Activated naive CD4-positive, alpha-beta T cell treated with Interleukin-2 at 50 U/mL for 16 hours (primary cell): Measurements from ENCODE around the gene UTS2R.
A peak's percentile ranks its signal among the peaks of the same experiment; 100 is the strongest.
"Not testable (repeated sequence)": the region's sequence is repeated elsewhere in the genome, so short reads cannot be mapped to it uniquely, and the experiment has no call there.

Experiments
- DNase-seq: peaks from one replicate; pipeline ENCODE4 v3.0.0-alpha.2; 2020

The UTS2R gene

DNA sequence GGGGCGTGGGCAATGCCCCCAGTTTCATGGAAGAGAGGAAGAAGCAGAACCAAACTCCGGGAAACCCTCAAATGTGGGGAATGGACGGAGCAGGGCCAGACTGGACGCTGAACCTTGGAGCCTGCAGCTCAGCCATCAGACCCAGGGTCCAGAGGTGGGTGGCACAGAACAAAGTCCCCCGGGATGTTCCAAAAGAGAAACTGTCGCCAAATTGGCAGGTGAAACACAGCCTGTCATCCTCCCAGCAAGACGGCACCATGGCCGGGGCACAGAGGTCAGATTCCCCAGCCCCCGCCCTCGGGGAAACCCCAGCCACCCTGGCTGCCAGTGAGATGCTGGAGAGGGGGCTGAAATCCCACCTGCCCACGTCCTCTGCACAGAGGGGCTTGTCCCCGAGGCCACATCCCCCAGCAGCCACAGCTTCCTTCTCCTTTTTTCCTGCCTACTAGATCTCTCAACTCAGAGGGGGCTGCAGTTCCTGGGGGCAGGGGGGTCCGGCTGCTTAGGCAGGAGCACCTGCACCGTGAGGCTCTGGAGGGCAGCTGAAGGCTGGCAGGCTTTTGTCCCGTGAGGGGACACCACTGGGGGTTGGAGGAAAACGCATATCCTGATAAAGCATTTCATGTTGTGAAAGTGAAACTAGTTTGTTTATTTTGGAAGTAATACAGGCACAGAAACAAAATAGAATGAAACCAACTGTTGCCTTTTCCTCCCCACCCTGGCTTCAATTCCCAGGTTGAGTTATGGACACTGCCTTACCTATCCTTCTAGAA is 36.8 kb upstream of the UTS2R start:
- peak; percentile 17 for DNase-seq

DNA sequence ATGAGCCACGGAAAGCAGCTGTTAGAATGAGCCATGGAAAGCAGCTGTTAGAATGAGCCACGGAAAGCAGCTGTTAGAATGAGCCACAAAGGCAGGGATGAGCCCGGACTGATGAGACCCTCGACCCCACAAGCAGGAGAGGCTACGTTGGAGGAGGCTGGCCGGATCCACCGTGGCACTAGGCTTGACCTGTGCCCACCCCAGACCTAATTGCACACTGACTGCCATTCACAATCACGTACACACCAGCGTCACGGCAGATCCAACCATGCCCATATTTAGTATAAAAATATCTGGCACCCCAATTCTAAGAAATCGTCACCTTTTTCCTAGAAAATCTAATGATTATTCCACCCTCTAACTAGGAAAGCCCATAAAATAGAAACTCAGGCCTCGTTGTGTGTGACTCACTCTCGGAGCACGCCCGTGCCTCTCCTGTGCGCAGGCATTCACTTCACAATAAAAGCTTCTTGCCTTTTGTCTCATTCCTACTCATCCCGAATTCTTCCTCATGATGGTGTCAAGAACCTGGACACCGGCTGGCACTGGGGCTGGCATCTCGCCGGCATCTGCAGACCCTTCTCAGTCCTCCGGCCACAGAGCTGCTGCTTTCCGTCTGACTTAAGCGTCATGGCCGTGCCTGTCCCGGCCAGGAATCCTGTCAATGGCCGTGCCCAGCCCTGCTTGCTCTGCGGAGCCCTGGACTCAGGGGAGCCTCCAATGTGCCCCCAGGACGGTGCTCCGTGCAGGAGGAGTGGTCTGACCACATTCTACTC is 32.5 kb upstream of the UTS2R start:
- DNase-seq, result no peak

DNA sequence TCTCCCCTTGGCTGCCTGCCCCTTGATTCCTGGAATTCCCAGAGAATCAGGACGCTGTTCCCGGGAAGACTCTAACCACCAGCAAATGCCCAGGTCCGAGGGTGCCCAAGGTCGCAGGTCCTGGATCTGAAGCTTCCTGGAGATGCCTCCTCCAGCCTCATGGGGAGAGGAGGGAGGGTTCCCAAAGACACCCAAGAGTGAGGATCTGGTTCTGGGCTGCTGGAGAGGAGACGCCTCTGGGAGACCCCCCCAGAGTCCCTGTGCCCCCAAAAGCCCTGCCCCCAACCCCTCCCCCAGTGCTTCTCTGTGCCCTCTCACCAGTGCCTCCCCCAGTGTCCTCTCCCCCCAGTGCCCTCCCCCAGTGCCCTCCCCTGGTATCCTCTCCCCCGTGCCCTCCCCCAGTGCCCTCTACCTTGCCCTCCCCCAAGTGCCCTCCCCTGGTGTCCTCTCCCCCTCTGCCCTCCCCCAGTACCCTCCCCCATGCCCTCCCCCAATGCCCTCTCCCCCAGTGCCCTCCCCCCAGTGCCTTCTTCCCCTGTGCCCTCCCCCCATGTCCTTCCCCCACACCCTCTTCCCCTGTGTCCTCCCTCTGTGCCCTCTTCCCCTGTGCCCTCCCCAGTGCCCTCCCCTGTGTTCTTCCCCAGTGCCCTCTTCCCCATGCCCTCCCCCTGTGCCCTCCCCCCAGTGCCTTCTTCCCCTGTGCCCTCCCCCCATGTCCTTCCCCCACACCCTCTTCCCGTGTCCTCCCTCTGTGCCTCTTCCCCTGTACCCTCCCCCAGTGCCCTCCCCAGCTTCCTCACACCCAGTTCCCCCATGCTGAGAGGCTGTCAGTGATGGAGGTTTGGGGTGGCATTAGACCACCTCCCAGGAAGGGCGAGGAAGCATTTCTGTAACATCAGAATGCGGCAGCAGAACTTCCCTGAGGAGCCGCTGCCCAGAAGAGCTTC is 31.7 kb upstream of the UTS2R start:
- no peak for DNase-seq

- no peak for DNase-seq
Measured at GRCh38 chr17:82342361-82343079, 29.0 kb upstream of the UTS2R start.

GRCh38 chr17:82343560-82343959 is 28.0 kb upstream of the UTS2R start:
- DNase-seq, result no peak

DNA sequence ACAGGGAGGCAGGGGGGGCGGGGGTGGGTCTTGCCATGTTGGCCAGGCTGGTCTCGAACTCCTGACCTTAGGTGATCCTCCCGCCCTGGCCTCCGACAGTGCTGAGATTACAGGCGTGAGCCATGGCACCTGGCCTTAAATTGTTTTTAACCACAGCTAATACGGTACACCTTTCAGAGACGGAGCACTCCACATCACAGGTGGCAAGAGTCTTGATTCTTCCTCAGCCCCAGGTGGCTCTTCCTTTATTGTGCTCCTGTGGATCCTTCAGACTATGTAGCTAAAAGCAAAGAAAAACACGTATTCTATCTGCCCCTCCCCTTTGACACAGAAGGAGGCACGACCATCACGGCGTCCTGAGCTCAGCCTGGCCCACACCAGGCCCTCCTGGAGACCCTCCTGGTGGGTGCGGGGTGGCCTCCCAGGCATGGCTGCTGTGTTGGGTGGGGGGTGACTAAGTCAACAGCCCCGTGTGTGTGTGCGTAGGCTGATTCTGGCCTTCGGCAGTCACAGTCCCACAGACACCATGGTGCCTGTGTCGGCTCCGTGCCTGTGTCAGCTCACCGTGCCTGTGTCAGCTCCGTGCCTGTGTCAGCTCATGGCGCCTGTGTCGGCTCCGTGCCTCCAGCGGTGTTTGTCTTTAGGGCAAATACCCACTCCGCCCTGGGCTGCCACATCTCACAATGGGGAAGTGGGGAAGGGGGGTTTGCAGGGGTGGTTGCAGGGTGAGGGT is 27.2 kb upstream of the UTS2R start:
- no peak for DNase-seq

DNA sequence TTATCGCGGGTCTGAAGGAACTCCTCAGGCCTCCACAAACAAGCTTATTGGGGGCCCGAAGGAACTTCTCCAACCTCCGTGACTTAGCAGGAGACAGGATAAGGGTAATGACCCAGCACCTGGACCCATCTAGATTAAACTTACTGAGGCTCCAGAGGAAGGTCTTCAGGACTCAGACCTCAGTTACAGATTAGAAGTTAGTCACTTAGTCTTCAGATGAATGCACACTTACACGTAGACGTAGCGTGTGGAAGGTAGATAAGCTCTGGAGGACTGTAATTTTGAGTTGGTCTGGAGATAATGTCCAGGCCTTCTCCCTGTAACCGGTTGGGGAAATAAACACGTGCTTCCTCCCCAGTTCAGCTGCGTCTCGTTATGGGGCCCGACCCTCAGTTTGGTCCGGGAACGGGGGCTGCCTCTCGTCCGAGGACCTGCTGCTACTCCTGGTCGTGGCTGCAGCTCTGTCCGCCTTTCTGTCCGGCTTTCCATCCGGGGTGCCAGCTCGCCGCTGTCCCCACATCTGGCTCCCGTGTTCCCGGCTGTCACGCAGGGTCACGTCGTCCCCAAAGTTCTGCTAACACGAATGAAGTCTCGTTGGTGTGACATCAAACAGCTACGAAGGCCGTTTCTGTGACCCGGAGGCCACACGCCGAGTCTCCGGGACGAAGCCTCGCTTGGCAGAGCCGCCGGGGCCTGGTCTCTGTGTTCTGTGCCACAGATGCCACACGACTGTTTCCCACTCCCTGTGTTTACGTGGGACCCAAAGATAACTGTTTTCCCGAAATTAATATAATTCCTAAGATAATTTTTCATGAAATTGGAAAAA is 26.2 kb upstream of the UTS2R start:
- DNase-seq, result no peak

- no peak for DNase-seq
Measured at GRCh38 chr17:82346342-82347300, 24.9 kb upstream of the UTS2R start.

DNA sequence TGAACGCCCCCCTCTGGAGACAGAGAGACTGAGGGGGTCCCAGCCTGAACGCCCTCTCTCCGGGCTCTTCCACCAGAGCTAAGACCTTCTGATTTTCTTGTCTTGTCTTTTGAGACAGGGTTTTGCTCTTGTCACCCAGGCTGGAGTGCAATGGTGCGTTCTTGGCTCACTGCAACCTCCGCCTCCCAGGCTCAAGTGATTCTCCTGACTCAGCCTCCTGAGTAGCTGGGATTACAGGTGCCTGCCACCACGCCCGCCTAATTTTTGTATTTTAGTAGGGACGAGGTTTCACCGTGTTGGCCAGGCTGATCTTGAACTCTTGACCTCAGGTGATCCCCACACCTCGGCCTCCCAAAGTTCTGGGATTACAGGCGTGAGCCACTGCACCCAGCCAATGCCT is 23.6 kb upstream of the UTS2R start:
- DNase-seq, result not testable (repeated sequence)

DNA sequence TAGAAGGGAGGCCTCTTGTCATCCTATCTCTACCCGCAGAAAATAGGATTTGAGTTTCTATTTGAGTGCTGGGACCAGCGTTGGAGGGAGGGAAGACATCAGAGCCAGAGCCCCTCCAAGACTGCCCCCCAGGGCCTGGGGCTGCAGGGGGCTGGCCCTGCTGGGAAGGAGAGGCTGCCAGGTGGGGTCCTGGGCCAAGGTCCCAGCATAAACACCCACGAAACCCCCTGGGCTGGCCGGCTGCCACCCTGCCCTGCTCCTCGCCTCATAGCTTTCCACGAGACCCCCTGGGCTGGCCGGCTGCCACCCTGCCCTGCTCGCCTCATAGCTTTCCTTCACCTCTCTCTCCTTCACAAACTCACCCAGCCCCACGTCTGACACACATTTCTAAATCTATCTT is 23.1 kb upstream of the UTS2R start:
- no peak for DNase-seq

DNA sequence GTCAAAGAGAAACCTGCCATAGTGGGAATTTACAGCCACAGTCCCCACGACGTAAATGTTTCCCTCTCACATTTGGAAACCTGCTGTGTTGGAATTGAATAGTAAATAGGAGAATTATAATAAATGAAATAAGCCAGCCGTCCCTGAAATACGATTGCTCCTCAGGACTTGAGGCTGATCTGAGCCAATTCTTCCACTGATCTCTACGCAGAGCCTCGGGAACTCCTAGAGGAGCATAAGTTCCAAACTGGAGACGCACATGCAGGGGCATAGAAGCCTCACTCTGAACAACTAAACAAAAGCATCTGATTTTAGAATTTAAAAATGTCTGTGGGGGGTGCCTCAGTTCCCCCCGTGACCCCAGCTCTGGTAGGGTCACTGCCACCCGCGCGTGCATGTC is 22.7 kb upstream of the UTS2R start:
- no peak for DNase-seq

- no peak for DNase-seq
Measured at GRCh38 chr17:82349287-82349701, 22.3 kb upstream of the UTS2R start.

DNA sequence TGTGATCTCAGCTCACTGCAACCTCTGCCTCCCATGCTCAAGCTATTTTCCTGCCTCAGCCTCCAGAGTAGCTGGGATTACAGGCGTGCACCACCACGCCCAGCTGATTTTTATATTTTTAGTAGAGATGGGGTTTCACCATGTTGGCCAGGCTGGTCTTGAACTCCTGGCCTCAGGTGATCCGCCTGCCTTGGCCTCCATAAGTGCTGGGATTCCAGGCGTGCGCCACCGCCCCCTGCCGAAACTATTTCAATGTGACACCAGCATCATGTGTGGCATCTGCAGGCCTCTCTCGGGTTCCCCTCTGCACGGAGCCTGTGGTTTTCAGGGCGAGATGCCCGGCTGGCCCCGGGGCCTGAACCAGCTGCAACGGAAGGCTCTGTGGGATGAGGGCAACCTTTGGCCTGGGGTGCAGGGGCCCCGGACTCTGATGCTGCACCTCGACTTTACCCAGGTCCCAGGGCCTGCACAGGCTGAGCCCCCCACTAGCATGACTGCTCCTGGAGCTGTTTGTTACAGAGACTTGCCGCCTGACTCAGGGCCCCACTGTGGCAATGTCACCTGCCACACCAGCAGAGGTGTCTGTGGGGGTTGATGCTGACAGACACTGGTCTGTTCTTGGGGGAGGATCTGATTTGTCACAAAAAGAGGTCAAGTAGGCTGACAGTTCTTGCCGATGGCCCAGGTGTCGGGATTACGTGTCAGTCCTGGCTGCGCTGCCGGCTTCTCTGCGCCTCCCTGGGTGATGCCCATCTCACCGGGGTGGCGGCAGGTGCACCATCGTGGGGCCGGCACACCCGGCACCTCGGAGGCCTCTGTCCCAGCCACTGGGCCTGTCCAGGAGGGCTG is 21.2 kb upstream of the UTS2R start:
- DNase-seq, result peak; percentile 58

GRCh38 chr17:82351254-82351712 is 20.3 kb upstream of the UTS2R start:
- no peak for DNase-seq

DNA sequence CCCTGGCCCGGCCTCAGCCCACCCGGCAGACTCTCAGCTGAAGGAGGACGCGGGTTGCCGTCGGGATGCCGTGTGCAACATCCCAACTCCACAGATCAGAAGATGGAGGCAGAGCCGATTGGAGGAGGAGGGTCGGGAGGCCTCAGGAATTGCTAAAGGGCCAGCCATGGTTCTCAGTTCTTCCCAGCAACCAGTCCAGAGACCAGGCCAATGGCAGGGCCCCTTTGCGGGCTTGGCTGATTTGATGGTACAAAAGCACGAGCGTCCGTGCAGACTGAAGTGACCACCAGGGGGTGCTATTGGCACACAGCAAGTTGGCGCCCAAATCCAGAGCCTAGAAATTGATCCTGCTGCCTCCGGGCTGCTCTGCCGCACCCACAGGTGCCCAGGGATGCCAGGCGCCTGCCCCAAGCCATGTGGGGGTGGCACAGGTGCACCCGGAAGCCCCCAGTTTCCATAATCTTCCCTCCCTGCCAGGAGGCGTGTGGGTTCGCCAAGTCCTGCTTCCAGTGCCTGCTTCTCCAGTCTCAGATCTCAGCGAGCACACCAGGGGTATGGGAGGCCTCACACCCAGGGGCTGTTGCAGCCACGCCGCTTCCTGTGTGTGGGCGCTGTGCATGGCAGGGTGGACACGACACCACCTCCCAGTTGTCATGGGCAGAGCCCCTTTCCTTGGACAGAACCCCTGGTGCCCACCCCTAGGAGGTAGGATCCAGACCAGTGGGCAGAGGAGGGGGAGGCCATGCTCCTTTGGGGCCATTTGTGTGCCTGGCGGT is 19.7 kb upstream of the UTS2R start:
- peak; percentile 81 for DNase-seq

DNA sequence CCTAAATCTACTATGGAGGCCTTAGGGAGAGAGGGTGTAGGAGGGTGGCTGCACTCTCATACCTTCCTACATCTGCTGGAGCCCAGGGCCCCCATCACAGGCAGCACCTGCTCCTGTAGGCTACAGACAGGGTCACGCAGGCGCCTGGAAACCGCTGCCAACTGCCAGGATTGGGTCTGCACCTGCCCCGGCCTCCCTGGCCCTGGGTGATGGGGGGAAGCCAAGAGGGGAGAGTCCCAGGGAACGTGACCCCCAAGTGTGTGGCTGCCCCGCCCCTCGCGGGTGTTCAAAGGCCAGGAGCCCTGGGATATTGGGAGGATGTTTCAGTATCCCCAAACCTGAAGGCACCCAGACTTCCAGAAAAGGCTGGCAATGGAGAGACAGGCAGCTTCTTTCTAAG is 18.1 kb upstream of the UTS2R start:
- DNase-seq, result no peak

GRCh38 chr17:82354804-82355308 is 16.7 kb upstream of the UTS2R start:
- DNase-seq, result no peak
